Ovary (tissue), 9 donors: ENCODE measurements around the gene WASHC2A. TPM values are rescaled to one million over a fixed set of nuclear protein-coding genes. Genes with fewer than 3 reads are reported as not detected.
"Not testable (repeated sequence)": the region's sequence is repeated elsewhere in the genome, so short reads cannot be mapped to it uniquely, and the experiment has no call there.

Experiments
- DNase-seq, 5 donors: peaks; one replicate each; pipeline ENCODE4 v3.0.0-alpha.2; 2019 to 2020
- H3K27ac ChIP-seq, 2 donors: fragments of 200-600 bp; one replicate each; pipeline versions ENCODE4 v1.5.1 to v1.8.0; 2019 to 2022
- H3K27me3 ChIP-seq: fragments of 200-600 bp; one replicate; pipeline ENCODE4 v1.8.0; 2022
- H3K36me3 ChIP-seq: fragments of 200-600 bp; sonication (generic); one replicate; pipeline ENCODE4 v1.5.1; 2019
- H3K4me1 ChIP-seq: one replicate; pipeline ENCODE4 v1.8.1; 2013; ENCODE audit warnings: mild to moderate bottlenecking, moderate library complexity; ENCODE audit not compliant: insufficient read depth
- H3K4me3 ChIP-seq: fragments of 200-600 bp; sonication (generic); one replicate; pipeline ENCODE4 v1.5.1; 2017
- H3K9me3 ChIP-seq, 2 donors: fragments of 200-600 bp in 1 of 2; sonication (generic) in 1 of 2; one replicate each; pipeline versions ENCODE4 v1.5.1 to v1.8.1; 2013 to 2019; ENCODE audit warnings: mild to moderate bottlenecking in 1 of 2, moderate library complexity in 1 of 2
- EP300 ChIP-seq: sonication (generic); formaldehyde crosslinking; IDR thresholded peaks from one replicate; pipeline ENCODE4 v1.6.1; 2017; ENCODE audit warnings: antibody characterized with exemption
- POLR2A ChIP-seq: fragments of 450-650 bp; IDR thresholded peaks from one replicate; pipeline ENCODE4 v1.6.1; 2017; ENCODE audit warnings: antibody characterized with exemption, mild to moderate bottlenecking, moderate library complexity
- WGBS, 3 donors: extraction: QIAGEN DNeasy Blood & Tissue Kit in 1 of 3; methylation state at CpG; one replicate each; pipeline versions ENCODE4 v1.1.5 to v1.1.7; 2013 to 2017; 5-methylcytosine and 5-hydroxymethylcytosine counted together
- intact Hi-C, 4 donors: fragments of 100-400 bp; cut with DNase I; formaldehyde crosslinking; loops; one replicate each; pipeline versions ENCODE4 v1.11.0 to v1.15.1; 2022 to 2023
- polyA plus RNA-seq, 2 donors: library from polyadenylated mRNA; stranded (reverse); fragments of 200-250 nt in 1 of 2; fragments of 350-450 nt in 1 of 2; fragmentation: Illumina TruSeq in 1 of 2; extraction: RNeasy Lipid Tissue Mini Kit (QIAGEN cat#74804) in 1 of 2; gene quantifications; one replicate each; pipeline ENCODE4 v1.2.3, GENCODE V29; 2013 to 2014
- total RNA-seq, 7 donors: library from RNA; depleted of rRNA in 2 of 7; stranded (reverse); fragments of >200 nt in 2 of 7; fragmentation: NEBNext Ultra II Directional in 3 of 7; extraction: Animal tissue kit (Norgen Biotek cat#: 25700) in 3 of 7; gene quantifications; one replicate each; pipeline versions ENCODE4 v1.1.0 to v1.2.4, GENCODE V29; 2016 to 2023
- TF ChIP-seq, protein P1 (sequence below), 3 donors: fragments of 450-650 bp in 2 of 3; fragments of 200-600 bp in 1 of 3; IDR thresholded peaks; one replicate each; pipeline versions ENCODE4 v1.5.1 to v1.8.0; 2016 to 2022; ENCODE audit warnings: antibody characterized with exemption in 3 of 3, mild to moderate bottlenecking in 1 of 3
- donor health status: DM: no; HTN: no; CAD: no; lungs with moderate emphysema.
- donor health status: DM: no; HTN: no; CAD: no.
- donor health status: Bipolar disorder and iron deficiency.
- donor health status: DM: yes; HTN: yes; CAD: no.
- donor health status: DM: no; HTN: no; CAD: no.
- donor health status: DM: yes; HTN: yes; CAD: no.

WASHC2A gene
- total and polyA plus RNA-seq, 9 donors, result 23.2 to 56.1 (median 37.0) TPM

DNA sequence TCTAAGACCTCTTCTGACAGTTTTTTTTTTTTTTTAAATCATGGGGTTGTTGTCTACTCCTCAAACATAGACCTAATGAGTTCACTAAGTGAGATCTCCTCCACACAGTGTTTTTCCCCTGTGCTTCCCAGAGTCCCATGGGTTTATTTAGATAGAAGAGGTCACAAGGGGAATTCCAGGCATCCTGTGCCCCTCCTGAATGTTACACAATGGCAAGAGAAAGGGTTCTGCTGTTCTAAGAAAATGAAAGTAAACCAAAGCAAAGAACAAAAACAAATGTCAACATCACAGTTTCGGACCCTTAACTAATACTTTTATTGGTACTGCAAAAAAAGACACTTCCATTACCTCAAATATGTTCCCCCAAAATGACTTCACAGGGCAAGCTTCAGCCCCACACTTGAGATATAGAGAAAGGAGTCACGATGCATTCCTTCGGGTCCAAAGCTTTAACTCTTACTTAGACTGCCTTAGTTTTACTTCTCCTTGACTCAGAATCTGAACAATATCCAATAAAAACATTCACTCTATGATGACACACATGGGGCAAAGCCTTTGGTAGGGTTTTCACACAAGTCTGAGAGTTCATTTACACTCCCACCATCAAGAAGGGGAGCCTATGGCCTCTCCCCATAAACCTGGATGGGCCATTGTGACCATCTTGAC is 15.6 kb upstream of the WASHC2A start:
- intact Hi-C loops, H3K27me3 ChIP-seq, DNase-seq, H3K4me3 ChIP-seq, H3K9me3 ChIP-seq, H3K4me1 ChIP-seq, H3K36me3 ChIP-seq, H3K27ac ChIP-seq: not testable (repeated sequence)
- 45 to 47% (median 45%) methylated on average over 3 of the region's 3 CpGs for WGBS, 3 donors

DNA sequence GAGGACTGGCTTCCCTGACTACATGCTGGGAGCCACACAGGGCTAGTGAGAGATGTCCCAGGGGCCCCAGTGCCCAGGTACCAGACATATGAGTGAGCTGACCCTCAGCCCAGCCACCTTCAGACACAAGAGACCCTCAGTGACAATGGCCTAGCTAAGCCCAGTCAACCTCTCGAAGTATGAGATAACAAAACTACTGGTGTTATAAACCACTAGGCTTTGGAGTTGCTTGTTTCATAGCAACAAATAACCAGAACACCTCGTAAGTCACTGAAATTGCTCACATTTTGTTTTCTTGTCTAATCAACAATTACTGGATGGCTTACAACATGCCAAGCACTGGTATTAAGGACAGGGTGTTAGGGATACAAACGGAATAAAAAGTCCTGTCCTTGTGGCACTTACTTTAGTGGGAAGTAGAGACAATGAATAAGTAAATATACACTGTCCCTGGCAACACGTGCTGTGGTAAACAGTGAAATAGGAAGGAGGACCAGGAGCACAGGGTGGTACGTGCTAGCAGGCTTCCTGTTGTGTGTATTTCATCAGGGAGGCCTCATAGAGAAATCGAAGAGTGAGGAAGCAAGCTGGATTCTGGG is 14.9 kb upstream of the WASHC2A start:
- H3K9me3 ChIP-seq, H3K4me3 ChIP-seq, H3K27me3 ChIP-seq, H3K27ac ChIP-seq, H3K36me3 ChIP-seq, DNase-seq, intact Hi-C loops, H3K4me1 ChIP-seq: not testable (repeated sequence)
- 64 to 79% (median 76%) methylated on average over 6 of the region's 6 CpGs for WGBS, 3 donors

DNA sequence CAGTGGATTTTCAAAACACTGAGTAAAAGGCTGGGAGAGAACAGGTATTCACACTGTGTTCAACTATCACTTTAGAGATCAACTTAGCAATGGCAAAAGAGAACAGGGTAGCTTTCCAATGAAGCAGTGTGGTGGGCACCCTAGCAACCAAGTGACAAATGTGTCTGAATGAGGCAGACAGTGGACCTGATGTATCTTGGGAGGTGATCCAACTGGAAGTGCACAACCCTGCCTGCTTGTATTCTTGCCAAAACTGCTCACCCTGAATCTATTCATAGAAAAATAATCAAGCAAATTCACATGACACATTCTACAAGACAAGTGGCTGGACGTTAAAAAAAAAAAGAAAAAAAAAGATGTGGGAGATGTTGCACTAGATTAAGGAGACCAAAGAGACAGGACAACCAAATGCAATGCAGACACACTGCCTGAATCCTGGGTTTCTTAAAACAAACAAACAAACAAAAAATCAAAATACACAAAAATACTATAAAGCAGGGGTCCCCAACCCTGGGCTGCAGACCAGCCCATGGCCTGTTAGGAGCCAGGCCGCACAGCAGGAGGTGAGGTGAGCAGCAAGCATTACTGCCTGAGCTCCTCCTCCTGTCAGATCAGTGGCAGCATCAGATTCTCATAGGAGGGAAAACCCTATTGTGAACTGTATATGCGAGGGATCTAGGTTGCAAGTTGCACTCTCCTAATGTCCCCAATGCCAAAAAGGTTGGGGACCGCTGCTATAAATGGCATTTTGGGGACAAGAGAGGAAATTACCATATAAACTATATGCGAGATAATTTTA is 12.1 kb upstream of the WASHC2A start:
- intact Hi-C loops, H3K36me3 ChIP-seq, H3K4me1 ChIP-seq, H3K9me3 ChIP-seq, DNase-seq, H3K27me3 ChIP-seq, H3K4me3 ChIP-seq, H3K27ac ChIP-seq: not testable (repeated sequence)
- 65 to 72% (median 71%) methylated on average over 5 of the region's 5 CpGs for WGBS, 3 donors

DNA sequence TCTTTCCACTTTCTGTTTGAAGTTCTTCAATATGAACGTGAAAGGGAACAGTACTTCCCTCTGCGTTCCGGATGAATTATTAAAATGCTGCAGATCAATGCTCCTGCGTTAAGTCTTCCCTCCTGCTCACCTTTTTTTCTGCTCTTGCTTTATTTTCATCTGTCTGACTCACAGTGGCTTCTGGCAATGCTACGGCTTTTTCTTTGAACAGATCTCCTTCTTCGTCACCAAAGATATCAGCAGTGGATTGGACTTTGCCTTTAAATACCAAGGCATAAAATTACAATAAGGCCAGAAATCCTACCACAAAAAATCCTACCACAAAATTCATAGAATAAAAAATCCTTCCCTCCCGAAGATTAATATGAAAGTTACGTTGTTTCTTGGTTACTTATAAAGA is 11.1 kb upstream of the WASHC2A start:
- intact Hi-C loops, result not testable (repeated sequence)
- 87 to 88% (median 88%) methylated on average over 8 of the region's 8 CpGs for WGBS, 3 donors

DNA sequence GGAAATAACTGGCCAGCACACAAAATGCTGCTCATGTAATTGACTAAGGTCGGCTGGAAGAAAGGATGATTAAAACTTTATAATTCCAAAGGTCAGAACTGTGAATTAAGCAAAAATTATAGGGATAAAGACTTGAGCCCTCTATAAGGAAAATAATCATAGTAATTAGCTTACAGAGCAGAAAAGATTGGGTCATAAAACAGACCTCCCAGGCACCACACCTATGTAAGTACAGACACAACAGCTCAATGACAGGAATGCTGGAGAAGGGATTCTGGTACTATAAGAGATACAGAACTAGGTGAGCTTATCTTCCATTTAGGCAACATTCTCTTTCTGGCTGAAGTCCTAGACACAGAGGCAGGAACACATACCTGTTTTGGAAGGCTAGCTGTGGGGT is 9.0 kb upstream of the WASHC2A start:
- DNase-seq, H3K27ac ChIP-seq, H3K36me3 ChIP-seq, H3K4me3 ChIP-seq, intact Hi-C loops, H3K4me1 ChIP-seq, H3K9me3 ChIP-seq, H3K27me3 ChIP-seq: not testable (repeated sequence)
- 80 to 88% (median 86%) methylated on average over 1 of the region's 1 CpG for WGBS, 3 donors

More for the DNA sequence above, 11.1 kb upstream of the WASHC2A start:
- H3K4me3 ChIP-seq, DNase-seq, H3K36me3 ChIP-seq, H3K9me3 ChIP-seq, H3K27ac ChIP-seq, H3K27me3 ChIP-seq, H3K4me1 ChIP-seq: not testable (repeated sequence)

DNA sequence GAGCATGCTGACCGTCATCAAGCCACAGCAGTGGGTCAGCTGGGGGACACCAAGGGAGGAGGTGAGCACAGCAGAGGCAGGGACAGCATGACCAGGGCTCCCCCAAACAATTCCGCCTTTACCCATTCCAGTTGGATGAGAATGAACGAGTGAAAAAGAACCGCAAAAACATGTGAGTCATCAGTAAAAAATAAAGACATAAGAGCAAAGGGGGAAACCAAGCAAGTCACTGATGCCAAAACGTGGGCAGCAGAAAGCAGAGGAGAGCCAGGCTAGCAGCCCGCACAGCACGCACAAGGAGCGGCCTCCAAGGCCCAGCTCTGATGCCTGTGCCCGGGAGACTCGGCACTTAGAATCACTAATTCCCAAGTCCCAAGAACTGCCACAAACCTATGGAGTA is 7.8 kb upstream of the WASHC2A start:
- H3K36me3 ChIP-seq, H3K27ac ChIP-seq, H3K9me3 ChIP-seq, H3K4me3 ChIP-seq, intact Hi-C loops, H3K4me1 ChIP-seq, H3K27me3 ChIP-seq, DNase-seq: not testable (repeated sequence)
- WGBS, 3 donors, result 74 to 77% (median 76%) methylated on average over 10 of the region's 10 CpGs

DNA sequence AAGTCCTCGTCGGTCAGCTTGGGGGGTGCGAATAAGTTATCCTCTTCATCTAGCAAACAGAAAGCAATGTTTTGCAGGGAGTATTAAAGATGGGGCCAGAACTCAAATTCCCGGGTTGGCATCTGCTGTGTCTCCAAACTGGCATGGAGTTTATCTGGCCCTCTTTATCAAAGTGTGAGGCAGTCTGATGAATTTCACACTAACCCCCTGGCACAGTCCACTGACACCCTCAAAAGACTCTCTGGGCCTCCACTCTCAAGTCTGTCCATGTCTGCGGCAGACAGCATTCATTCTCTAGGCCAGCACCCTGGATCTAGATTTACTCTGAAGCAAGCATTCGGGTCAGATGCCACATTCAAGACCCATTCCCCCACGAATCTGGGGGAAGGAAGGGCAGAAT is 6.2 kb upstream of the WASHC2A start:
- H3K4me1 ChIP-seq, H3K27ac ChIP-seq, H3K27me3 ChIP-seq, DNase-seq, H3K4me3 ChIP-seq, H3K36me3 ChIP-seq, H3K9me3 ChIP-seq, intact Hi-C loops: not testable (repeated sequence)
- WGBS, 3 donors, result 47 to 67% (median 56%) methylated on average over 7 of the region's 7 CpGs

DNA sequence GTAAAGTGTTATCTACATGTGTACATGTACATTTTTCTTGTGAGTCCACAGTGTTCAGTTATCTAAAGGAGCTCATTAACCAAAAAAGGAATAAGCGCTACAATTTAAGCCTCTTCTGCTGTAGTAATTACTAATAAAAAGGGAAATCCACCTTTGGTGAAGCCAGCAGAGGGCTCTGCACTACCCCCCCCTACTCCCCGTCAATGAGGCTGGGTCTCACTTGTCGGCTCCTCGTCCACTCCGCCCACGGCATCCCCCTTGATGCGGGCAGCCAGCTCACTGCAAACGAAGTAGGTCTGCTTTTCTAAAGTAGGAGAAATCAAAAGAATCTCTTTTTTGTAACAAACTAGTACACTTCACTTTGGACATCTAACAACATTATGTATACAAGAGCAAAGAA is 4.7 kb upstream of the WASHC2A start:
- no peak for DNase-seq
- no peaks in the 10 kb centered on the region for H3K36me3 ChIP-seq
- H3K4me3 ChIP-seq, result no peak overlapping the region
- H3K9me3 ChIP-seq, result no peaks in the 10 kb centered on the region
- no peaks in the 10 kb centered on the region for H3K4me1 ChIP-seq
- H3K27me3 ChIP-seq, result no peaks in the 10 kb centered on the region
- 8 to 31% (median 28%) methylated on average over 8 of the region's 8 CpGs for WGBS, 3 donors
- no peak overlapping the region for H3K27ac ChIP-seq
- no peak for TF ChIP-seq EP300
- TF ChIP-seq, protein P1, sequence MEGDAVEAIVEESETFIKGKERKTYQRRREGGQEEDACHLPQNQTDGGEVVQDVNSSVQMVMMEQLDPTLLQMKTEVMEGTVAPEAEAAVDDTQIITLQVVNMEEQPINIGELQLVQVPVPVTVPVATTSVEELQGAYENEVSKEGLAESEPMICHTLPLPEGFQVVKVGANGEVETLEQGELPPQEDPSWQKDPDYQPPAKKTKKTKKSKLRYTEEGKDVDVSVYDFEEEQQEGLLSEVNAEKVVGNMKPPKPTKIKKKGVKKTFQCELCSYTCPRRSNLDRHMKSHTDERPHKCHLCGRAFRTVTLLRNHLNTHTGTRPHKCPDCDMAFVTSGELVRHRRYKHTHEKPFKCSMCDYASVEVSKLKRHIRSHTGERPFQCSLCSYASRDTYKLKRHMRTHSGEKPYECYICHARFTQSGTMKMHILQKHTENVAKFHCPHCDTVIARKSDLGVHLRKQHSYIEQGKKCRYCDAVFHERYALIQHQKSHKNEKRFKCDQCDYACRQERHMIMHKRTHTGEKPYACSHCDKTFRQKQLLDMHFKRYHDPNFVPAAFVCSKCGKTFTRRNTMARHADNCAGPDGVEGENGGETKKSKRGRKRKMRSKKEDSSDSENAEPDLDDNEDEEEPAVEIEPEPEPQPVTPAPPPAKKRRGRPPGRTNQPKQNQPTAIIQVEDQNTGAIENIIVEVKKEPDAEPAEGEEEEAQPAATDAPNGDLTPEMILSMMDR (IDR thresholded peaks at IDR 0.05), result no peak
- TF ChIP-seq POLR2A, result no peak
- intact Hi-C loops, result no loop called here

DNA sequence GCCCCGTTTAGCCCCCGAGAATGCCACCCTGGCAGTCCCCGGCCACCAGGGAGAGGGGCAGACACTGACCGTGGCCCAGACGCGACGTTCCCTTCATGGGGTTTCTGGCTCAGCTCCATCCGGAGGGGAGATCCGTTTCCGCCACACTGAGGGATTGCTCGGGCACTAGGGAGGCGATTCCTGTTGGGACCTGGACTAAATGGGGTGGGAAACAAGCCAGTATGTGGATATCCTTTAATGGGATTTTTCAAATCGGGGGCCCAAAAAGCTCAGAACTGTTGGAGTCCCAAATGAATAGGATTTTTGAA is 552 bp downstream of the WASHC2A start:
- 1 to 29% (median 2%) methylated on average over 1 to 13 of the region's 13 CpGs for WGBS, 3 donors

DNA sequence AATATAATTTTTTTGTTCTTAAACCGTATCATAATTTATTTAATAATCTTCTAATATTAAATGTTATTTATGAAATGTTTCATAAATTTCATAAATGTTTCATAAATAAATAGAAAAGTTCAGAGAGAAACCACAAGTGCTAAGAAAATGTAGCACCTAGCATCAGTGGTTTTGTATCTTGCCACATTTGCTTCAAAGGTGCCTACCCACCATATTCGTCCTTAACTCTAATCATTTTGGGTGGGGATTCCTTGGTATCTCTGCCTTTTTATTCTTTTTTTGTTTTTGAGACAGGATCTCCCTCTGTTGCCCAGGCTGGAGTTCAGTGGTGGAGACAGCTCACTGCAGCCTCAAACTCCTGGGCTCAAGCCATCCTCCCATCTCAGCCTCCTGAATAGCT is 7.4 kb downstream of the WASHC2A start:
- H3K27me3 ChIP-seq, H3K4me1 ChIP-seq, intact Hi-C loops, H3K4me3 ChIP-seq, H3K9me3 ChIP-seq, H3K27ac ChIP-seq, H3K36me3 ChIP-seq, DNase-seq: not testable (repeated sequence)
- 85 to 95% (median 89%) methylated on average over 1 to 2 of the region's 2 CpGs for WGBS, 3 donors

More for the DNA sequence above, 552 bp downstream of the WASHC2A start:
- H3K36me3 ChIP-seq, intact Hi-C loops, H3K4me1 ChIP-seq, DNase-seq, H3K27ac ChIP-seq, H3K27me3 ChIP-seq, H3K9me3 ChIP-seq: not testable (repeated sequence)
- peak overlapping the region; percentile 82 for H3K4me3 ChIP-seq
